Stimulated activated CD4-positive, alpha-beta T cell treated with anti-CD3 and anti-CD28 coated beads, Interleukin-15, amount 100 ng/mL, for 1 hour (primary cell): ENCODE results near the gene SLC37A1.

Experiments used
- DNase-seq, 2 donors: peaks; one replicate each; pipeline ENCODE4 v3.0.0-alpha.2; 2020; ENCODE audit warnings: low read depth in 1 of 2, low spot score in 1 of 2

SLC37A1 gene

DNA sequence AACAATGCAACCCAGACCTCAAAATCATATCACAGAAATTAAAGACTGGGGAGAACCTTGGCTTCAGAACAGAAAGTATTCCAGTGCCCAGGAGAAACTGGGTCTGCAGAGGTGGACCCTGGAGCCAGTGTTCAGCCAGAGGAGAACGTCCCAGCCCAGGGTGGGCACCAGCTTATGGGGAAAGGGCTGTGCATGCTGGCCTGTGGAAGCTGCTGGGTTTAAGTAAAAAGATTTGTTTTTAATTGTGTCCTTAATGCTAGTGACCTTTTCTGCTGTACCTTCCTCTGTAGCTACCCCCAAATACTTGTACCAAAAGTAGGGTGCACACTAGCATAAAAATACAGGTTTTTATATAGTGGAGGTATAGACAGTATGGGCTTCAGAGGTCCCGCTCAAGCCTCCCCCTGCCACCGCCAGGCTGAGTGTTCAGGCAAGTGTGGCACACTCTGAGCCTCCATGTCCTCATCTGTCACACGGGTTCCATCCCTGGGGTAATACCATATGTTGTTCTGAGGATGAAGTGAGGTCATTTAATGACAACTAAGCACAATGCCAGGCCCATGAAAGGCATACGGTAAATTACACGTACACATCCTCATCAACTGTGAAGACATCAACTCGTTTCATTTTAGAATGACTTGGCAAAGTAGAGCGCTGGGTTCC, 47.0 kb downstream of the SLC37A1 start:
- DNase-seq, result no peak

DNA sequence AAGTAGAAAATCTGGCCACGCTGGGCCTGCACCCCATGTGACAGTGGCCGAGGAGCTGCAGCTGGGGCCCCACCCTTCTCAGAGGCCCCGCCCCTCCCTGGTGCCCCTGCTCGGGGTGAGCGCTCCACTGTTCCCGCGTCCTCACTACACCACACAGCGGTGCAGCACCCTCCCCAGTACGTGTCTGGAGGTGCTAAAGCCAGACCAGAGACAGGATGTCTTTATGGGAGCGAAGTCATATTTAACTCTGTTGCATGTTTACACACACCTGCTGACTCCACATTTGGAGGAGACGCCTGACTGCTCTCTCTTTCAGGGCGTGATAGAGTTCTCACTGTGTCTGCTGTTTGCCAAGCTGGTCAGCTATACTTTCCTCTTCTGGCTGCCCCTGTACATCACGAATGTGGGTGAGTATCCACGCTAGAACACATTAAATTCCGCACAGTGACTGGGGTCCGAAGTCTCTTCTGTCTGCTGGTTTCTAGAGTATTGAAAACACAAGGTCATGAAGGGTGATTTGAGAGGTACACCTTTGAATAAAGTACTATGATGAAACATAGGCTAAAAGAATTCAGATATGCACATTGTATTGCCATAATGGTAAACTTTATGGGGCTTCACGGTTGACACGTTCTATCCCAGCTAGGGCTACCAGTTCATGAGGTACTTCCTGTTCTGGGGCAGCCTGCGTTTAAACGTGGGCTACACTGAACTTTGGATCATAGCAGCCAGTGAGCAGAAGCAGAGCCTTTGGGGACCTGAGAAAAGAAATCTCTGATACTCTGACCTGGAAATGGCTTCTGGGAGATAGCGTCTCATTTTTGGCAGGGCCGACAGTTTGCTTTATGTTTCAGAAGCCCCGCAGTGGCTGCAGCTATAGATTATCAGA, 48.4 kb downstream of the SLC37A1 start:
- DNase-seq, result no peak

DNA sequence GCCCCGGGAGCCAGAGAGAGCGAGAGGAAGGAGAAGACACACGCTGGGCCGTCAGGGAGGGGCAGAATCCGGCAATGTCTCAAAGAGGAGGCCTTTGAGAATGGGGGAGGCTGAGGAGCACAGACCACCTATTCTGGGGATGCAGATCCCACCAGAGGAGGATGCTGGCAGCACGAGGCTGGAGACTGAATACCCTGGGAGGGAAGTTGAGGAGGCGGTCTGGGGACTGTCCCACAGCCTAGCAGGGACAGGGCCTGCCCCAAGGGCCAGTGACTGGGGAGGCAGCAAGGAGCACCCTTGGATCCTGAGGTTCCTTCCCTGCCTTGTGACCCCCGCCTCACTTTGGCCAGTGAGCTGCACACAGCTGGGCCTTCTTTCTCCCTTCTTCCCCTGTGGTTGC, 49.2 kb downstream of the SLC37A1 start:
- DNase-seq, result no peak

DNA sequence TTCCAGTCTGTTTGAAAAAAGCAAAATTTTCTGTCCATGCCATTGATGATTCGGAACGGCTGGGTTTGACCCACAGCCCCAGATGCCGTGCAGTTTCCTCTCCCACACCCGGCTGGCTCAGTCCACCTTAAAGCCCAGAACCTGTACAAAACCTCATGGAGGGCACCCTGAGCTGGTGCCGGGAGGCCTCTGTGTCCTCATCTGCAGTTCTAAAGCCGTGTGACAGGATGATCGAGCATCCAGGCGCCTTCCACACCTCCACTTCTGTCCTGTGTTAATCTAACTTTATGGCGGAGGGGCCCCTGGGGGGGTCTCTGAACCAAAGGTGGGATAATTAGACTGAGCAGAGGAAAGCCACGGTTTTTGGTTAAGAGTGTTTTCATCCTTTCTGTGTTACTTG, 49.6 kb downstream of the SLC37A1 start:
- no peak for DNase-seq

DNA sequence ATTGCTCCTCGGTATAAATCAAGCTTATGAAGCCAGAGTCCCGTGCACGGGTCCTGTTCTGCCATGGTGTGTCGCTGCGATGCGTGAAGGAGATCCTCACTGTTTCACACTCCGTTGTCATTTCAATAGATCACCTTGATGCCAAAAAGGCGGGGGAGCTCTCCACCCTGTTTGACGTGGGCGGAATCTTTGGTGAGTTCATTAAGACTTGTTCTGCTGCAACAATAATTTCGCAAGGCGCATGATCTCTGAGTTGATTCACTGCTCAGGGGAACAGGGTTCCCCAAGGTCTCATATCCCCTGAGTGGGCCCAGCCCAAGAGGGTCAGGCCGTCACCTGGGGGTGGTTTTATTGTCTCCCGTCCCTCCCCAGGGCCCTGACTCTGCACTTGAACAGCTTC, 50.0 kb downstream of the SLC37A1 start:
- no peak for DNase-seq

DNA sequence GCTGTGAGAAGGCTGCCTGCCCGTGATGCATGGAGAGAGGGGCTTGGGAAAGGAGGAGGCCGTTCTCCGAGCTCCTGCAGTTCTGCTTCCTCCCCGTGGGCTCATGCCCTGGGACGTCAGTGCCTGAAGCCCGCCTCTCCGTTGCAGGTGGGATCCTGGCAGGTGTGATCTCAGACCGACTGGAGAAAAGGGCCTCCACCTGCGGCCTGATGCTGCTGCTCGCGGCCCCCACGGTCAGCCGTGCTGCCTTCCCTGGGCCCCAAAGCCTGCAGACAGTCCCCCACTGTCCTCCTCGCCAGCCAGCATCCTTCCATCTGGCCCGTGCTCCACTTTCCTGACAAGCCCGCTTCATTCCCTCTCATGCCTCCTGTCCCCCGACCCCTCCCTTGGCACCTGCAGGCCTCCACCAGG, 50.9 kb downstream of the SLC37A1 start:
- DNase-seq, result no peak

DNA sequence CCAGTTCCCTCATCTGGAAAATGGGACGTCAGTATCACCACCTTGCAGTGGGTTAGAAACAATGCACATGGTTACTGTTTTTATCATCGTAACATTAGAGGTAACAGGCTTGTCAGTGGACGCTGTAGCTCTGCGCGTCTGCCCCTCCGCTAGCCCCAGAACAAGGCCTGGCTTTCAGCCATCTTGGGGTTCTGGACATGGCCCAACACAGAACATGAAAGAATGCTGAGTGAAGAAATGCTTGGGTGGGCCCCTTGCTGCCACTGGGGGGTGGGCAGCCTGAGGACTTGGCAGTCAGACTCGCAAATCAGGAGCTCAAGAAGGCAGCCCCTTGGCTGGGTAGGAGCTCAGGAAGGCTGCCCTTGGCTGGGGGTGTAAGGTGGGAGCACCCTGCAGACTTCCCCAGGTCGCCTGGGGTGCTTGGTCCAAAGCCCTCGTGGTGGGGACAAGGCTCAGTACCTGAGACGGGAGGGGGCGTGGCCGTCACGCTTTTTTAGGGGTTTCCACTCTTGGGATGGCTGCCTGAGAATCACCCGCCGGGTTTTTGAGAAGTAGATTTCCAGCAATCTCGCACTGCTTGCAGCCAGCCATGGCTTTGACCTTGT, 51.7 kb downstream of the SLC37A1 start:
- DNase-seq, result no peak

DNA sequence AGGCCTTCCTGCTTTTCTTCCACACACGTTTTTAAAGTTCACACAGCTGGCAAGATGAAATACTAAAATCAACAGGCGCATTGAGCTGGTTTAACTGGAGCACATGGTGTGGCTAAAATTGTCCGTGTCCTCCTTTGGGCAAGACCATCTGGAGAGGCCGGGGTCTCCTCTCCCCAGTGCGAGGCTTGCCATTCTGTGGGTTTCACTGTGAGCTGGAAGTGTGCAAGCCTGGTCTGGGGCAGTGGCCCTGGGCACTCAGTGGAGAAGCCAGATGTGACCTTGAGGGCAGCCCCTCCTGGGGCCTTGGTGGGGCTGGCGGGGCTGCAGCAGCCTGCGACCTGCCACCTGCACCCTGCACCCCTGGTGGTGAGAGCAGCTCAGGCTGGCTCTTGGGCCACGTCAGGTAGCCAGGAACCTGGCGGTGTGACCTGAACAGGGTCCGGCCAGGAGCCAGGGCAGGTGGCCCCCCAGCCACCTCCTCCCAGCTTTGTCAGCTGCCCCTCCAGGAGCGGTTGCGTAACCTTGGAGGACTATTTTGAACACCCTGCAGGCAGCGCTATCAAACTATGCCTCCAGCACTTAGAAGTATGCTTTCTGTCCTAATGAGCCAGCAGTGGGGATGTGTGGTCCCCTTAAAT, 52.4 kb downstream of the SLC37A1 start:
- DNase-seq, result no peak

DNA sequence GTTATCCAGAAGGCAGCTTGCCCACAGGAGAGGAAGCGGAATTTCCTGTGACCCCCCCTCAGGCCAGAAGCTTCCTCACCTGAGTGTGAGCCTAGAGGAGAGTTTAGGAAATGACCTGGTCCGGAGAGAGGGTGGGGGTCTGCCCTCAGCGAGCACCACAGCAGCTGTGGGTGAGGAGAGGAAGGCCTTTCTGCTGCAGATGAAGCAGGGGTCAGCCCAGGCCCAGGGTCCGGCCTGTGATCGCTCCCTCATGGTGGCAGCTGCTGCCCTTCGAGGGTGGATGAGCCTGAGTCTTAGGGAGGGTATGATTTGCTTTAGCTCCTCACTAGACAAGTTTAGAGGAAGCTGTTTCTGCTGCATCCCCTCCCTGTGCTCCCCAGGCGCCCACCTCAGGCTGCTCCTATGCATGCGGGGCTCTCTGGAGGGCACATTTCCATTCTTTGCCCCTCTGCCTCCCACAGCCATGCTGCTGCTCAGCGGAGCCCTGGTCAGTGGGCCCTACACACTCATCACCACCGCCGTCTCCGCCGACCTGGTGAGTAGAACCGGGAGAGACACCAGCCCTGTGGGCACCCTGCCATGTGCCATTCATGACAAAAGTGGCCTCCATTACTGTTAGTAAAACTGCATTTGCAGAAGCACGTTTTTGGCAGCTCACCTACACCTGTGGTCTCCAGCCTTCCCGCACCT, 53.0 kb downstream of the SLC37A1 start:
- DNase-seq, result no peak

DNA sequence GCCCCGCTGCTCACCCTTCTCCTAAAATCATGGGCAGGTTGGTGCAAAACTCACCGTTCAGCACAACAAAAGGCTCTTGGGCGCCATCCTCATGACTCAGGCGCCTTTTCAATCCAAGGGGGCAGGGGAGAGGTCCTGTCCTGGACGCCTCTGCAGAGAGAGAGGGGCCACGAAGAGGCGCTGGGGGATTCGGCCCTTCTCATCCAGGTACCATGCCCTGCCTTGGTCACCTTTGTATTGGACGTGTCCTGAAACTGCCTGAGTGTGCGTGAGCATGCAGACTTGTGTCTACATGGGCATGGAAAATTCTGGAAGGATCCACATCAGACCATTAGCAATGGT, 53.5 kb downstream of the SLC37A1 start:
- DNase-seq, result no peak

DNA sequence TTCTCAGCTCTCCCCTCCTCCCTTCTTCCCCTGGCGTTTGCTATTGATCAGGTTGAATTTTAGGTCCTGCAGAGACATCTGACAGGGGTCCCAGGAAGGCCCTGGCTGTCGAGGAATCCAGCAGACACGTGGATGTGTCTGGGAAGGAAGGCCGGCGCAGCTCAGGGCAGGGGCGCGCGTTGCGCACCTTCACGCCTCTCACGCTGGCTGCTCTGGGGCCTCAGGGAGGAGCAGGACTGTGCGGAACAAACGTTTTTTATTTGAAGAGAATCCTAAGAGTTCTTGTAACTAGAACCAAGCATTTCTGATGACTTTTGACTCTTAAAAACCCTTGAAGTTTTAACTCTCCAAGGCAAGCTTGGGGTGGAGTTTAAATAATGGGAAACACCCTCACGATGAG, 54.2 kb downstream of the SLC37A1 start:
- no peak for DNase-seq

DNA sequence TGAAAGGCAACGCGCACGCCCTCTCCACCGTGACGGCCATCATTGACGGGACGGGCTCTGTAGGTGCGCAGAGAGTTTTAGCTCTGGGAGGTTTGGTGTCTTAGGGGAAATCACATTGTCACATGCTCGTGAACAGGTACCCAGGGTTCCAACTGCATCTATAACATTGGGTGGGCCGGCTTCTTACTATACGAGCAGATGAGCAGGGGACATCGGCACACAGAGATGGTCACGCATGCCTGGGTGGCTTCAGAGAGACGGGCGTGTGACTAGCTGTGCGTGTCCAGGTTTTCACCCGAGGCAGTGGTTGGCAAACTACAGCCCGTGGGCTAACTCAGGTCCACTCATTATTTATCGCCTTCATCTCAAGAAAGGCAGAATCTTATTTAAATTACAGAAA, 54.7 kb downstream of the SLC37A1 start:
- no peak for DNase-seq

DNA sequence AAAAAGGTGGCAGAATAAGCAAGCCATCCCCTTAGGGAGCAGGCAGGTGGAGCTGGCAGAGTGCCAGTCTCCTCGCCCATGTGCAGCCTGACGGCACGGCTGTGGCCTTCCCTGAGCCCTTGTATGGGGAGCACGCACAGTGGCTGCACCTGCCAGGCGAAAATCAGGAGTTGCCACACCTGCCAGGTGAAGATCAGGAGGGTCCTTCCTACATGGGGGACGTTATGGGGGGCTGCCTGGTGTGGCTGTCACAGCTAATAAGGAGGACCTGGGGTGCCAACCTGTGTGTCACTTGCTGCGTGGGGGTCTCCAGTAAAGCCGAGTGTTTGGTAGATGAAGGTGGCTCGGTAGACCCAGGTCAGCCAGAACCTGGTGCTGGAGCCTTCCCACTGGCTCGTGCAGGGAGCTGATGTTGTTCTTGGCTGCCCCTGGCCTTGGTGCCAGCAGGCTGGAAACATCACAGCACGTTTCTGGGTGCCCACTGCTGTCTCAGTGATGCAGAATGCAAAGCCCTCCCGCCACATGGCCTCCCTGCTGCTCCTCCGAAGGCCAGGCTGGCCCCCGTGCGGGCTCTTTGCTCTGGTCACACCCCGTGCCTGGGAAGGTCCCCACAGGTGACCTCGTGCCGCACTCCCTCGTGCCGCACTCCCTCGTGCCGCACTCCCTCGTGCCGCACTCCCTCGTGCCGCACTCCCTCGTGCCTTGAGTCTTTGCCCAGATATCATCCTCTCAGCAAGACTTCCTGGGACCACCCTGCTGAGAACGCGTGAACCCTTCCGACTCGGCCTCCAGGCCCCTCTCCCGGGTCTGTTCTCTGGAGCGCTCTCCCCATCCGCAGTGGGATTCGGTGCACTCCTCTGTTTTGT, 55.4 kb downstream of the SLC37A1 start:
- DNase-seq, result no peak

DNA sequence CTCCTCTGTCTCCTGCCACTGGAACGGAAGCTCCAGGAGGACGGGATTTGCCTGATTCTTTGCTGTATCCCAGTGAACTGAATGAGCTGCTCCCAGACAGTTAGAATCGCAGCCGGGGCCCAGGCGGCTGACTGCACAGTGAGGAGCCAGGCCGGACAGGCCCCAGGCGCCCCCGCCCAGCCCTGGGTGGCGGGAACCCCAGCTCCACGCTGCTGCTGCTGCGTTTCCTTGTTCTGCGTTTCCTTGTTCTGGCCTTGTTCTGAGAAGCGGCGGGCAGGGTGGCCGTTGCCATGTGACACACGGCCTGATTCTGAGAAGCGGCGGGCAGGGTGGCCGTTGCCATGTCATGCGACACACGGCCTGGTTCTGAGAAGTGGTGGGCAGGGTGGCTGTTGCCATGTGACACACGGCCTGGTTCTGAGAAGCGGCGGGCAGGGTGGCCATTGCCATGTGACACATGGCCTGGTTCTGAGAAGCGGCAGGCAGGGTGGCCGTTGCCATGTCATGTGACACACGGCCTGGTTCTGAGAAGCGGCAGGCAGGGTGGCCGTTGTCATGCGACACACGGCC, 56.2 kb downstream of the SLC37A1 start:
- no peak for DNase-seq

DNA sequence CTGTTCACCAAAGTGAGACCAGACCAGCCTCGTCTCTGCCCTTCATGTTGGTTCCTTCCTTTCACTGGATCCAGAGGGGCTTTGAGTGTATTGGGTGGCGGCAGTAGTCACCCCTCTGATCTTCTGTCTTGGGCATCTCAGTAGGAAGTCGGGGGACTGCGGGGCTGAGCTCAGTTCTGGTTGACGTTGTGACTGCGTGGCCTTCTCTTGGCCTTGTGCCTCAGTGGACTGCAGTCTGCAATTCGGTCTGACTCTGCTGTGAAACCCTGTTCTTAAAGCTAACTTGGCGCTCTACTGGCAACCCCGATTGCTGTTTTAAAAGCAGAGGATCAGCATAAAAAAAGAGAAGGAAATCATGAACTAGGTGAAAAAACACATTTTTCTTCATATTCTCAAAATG, 56.7 kb downstream of the SLC37A1 start:
- DNase-seq, result no peak

DNA sequence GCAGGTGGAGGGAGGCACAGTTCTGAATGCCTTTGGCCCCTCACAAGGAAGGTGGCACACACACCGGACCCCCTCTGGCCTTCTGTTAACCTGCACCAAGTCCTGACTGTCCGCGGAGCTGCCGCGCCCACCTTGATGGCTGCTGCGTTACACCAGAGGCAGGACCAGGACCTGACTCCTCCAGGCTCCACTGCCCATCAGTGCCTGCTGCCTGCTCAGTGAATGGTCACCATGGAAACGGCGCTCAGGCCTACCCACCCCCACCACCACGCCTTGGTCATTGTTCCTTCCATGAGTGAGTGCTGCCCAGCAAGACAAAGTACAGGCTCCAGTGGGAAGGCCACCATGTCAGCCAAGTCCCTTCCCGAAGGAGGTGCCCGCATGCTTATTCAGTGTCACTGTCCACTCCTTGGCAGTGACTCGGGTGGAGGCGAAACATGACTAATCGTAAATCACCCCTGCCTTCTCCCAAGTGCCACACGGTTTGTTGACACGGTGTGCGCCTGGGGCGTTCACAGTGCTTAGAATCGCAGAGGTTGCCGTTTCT, 57.3 kb downstream of the SLC37A1 start:
- DNase-seq, result no peak

DNA sequence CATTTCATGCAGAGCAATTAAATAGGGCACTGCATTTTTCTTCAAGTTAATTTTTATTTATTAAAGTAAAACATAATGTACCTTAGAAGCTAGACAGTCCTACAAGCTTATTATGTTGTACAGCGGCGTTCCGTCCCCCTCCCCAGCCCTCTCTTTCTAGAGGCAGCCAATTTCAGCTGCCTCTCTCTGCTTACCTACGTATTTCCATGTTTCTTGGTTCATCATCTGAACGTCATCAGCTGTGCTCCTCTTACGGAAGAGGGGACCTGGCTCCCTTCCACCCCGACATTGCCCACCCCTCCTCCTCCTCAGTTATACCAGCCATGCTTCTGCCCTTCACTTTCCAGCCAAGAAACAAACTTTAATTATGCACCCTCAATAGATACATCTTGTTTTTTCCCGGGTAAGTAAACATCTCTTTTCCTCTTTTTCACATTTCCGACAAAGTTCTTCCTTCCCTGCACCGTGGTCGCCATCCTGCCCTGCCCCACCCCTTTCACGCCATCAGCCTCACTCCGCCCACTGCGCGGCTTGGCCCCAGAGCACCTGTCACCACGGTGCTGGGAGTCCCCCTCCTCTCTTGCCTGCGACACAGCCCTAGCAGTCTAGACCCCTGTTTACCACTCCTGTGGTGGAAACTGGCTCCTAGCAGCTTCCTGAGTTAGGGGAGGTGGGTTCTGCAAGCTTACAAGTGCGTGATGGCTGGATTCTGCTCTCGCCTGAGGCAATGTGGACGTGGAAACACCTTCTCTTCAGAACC, 57.9 kb downstream of the SLC37A1 start:
- DNase-seq, result no peak

DNA sequence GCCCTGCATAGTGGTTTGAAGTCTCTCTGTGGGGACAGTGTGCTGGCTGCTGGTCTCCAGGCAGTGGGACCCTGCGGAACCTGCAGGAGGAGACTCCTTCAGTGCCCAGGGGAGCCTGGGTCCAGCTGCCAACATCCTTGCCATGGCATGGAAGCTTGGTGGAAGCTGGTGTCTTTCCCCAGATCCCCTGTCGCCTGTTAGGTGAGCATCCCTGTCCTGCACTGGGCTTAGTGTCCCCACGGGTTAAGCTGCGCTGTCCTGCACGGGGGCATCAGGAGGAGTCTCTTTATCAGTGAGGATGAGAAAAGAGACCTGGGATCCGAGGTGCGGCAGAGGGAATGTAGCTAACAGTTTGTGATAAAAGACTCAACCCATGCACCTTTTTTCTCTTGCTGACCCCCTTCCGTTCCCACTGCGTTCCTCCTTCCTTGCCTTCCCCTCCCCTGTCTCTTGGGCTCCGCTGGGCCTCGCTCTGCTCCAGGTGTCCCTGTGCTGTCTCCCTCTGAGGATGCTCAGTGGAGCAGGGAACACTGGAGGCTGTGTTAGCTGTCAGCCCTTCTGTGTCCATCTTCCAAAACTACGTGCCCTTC, 59.3 kb downstream of the SLC37A1 start:
- no peak for DNase-seq
